Rectal smooth muscle tissue (tissue), 1 donor: ENCODE results near the gene DDN.

Source experiments
- H3K27ac ChIP-seq: one replicate; pipeline ENCODE4 v1.7.0; 2013; ENCODE audit warnings: low read depth, low read length, inconsistent platforms
- H3K27me3 ChIP-seq: one replicate; pipeline ENCODE4 v1.7.0; 2013; ENCODE audit warnings: low read length; ENCODE audit not compliant: control insufficient read depth, insufficient read depth
- H3K36me3 ChIP-seq: one replicate; pipeline ENCODE4 v1.7.0; 2013; ENCODE audit warnings: low read length; ENCODE audit not compliant: control insufficient read depth, insufficient read depth
- H3K4me1 ChIP-seq: one replicate; pipeline ENCODE4 v1.7.0; 2013; ENCODE audit warnings: low read length; ENCODE audit not compliant: control insufficient read depth, insufficient read depth
- H3K4me3 ChIP-seq: one replicate; pipeline ENCODE4 v1.7.0; 2013; ENCODE audit warnings: low read length
- H3K9ac ChIP-seq: one replicate; pipeline ENCODE4 v1.7.0; 2013; ENCODE audit warnings: low read length

The DDN gene

GRCh38 chr12:49027846-49028555 is 28.8 kb upstream of the DDN start:
- H3K4me1 ChIP-seq: no peaks in the 10 kb centered on the region
- H3K4me3 ChIP-seq: no peak overlapping the region
- H3K9ac ChIP-seq: no peak overlapping the region
- H3K27me3 ChIP-seq: no peaks in the 10 kb centered on the region
- H3K36me3 ChIP-seq: peaks cover 65% of the 10 kb centered on the region
- H3K27ac ChIP-seq: no peak overlapping the region

GRCh38 chr12:49026678-49027480 is 27.7 kb upstream of the DDN start:
- no peak overlapping the region for H3K4me3 ChIP-seq

GRCh38 chr12:49026101-49026500 is 26.9 kb upstream of the DDN start:
- Histone ChIP-seq H3K27me3 (no peaks in the 10 kb centered on the region), H3K36me3 (peaks cover 72% of the 10 kb centered on the region), H3K27ac (no peak overlapping the region), H3K4me3 (no peak overlapping the region), H3K4me1 (no peaks in the 10 kb centered on the region), H3K9ac (no peak overlapping the region)

More at GRCh38 chr12:49026678-49027480, 27.7 kb upstream of the DDN start:
- Histone ChIP-seq H3K4me1 (no peaks in the 10 kb centered on the region), H3K27ac (no peak overlapping the region), H3K9ac (no peak overlapping the region), H3K36me3 (peaks cover 68% of the 10 kb centered on the region), H3K27me3 (no peaks in the 10 kb centered on the region)

- Histone ChIP-seq H3K27me3 (no peaks in the 10 kb centered on the region), H3K4me1 (no peaks in the 10 kb centered on the region), H3K36me3 (peaks cover 69% of the 10 kb centered on the region), H3K4me3 (no peak overlapping the region), H3K27ac (no peak overlapping the region), H3K9ac (no peak overlapping the region)
These were observed 26.3 kb upstream of the DDN start for GRCh38 chr12:49025463-49025862.

- Histone ChIP-seq H3K9ac (no peak overlapping the region), H3K36me3 (peaks cover 69% of the 10 kb centered on the region), H3K27me3 (no peaks in the 10 kb centered on the region), H3K27ac (no peak overlapping the region), H3K4me1 (no peaks in the 10 kb centered on the region), H3K4me3 (no peak overlapping the region)
These were observed 25.4 kb upstream of the DDN start for GRCh38 chr12:49024543-49024942.

- Histone ChIP-seq H3K27me3 (no peaks in the 10 kb centered on the region), H3K4me1 (no peaks in the 10 kb centered on the region), H3K4me3 (no peak overlapping the region), H3K27ac (no peak overlapping the region), H3K36me3 (peaks cover 64% of the 10 kb centered on the region), H3K9ac (no peak overlapping the region)
These were observed 24.6 kb upstream of the DDN start for GRCh38 chr12:49023812-49024211.

- peaks cover 4% of the 10 kb centered on the region for H3K4me1 ChIP-seq
- peaks cover 55% of the 10 kb centered on the region for H3K36me3 ChIP-seq
- no peak overlapping the region for H3K27ac ChIP-seq
- H3K4me3 ChIP-seq: no peak overlapping the region
- H3K27me3 ChIP-seq: no peaks in the 10 kb centered on the region
- H3K9ac ChIP-seq: no peak overlapping the region
These were observed 23.5 kb upstream of the DDN start for GRCh38 chr12:49022558-49023178.

- Histone ChIP-seq H3K27me3 (no peaks in the 10 kb centered on the region), H3K9ac (no peak overlapping the region), H3K27ac (no peak overlapping the region), H3K4me1 (peaks cover 7% of the 10 kb centered on the region), H3K36me3 (peaks cover 46% of the 10 kb centered on the region), H3K4me3 (no peak overlapping the region)
These were observed 22.2 kb upstream of the DDN start for GRCh38 chr12:49021292-49021915.

- H3K27ac ChIP-seq: no peak overlapping the region
These were observed 21.3 kb upstream of the DDN start for GRCh38 chr12:49020441-49020840.

GRCh38 chr12:49019443-49020324 is 20.5 kb upstream of the DDN start:
- Histone ChIP-seq H3K9ac (no peak overlapping the region), H3K27me3 (no peaks in the 10 kb centered on the region), H3K27ac (peak overlapping the region; percentile 96), H3K4me1 (peaks cover 7% of the 10 kb centered on the region), H3K36me3 (peaks cover 29% of the 10 kb centered on the region), H3K4me3 (no peak overlapping the region)

More at GRCh38 chr12:49020441-49020840, 21.3 kb upstream of the DDN start:
- H3K36me3 ChIP-seq: peaks cover 36% of the 10 kb centered on the region
- peaks cover 7% of the 10 kb centered on the region for H3K4me1 ChIP-seq
- H3K4me3 ChIP-seq: no peak overlapping the region
- H3K27me3 ChIP-seq: no peaks in the 10 kb centered on the region
- H3K9ac ChIP-seq: no peak overlapping the region

GRCh38 chr12:49019120-49019430 is 19.9 kb upstream of the DDN start:
- peaks cover 24% of the 10 kb centered on the region for H3K36me3 ChIP-seq
- peak overlapping the region; percentile 96 for H3K27ac ChIP-seq
- no peaks in the 10 kb centered on the region for H3K27me3 ChIP-seq
- peak overlapping the region; percentile 89 for H3K4me3 ChIP-seq
- H3K4me1 ChIP-seq: peaks cover 7% of the 10 kb centered on the region
- peak overlapping the region; percentile 66 for H3K9ac ChIP-seq
